CD4-positive, alpha-beta T cell (primary cell): ENCODE data around the gene BET1. TPM values are rescaled to one million over a fixed set of nuclear protein-coding genes. Genes with fewer than 3 reads are reported as not detected.
A peak's percentile ranks its signal among the peaks of the same experiment; 100 is the strongest.

ENCODE experiments used
- ATAC-seq: fragments of 200-7000 bp; cut with Tn5 transposase; one replicate; pipeline ENCODE4 v1.10.0; 2022; ENCODE audit warnings: mild to moderate bottlenecking; ENCODE audit not compliant: poor library complexity
- CTCF ChIA-PET: fragments of 350-600 bp; sonication (Branson Sonifier 250); formaldehyde crosslinking; loops from one replicate; lab custom pipeline; 2021; ENCODE audit warnings: antibody characterized with exemption, inconsistent platforms; lab: Charles Lee
- POLR2A ChIA-PET: fragments of 350-600 bp; sonication (Branson Sonifier 250); formaldehyde crosslinking; loops from one replicate; lab custom pipeline; 2021; ENCODE audit warnings: antibody characterized with exemption, inconsistent platforms; lab: Charles Lee
- DNase-seq, 14 experiments: peaks; one replicate each; pipeline ENCODE4 v3.0.0-alpha.2; 2013 to 2020; ENCODE audit warnings: mixed read lengths in 2 of 14
- H3K27ac ChIP-seq, 2 donors: one replicate each; pipeline versions ENCODE4 v1.5.1 to v1.7.0; 2013; ENCODE audit warnings: low read length in 2 of 2, low read depth in 1 of 2, mild to moderate bottlenecking in 1 of 2
- H3K27me3 ChIP-seq, 2 experiments: 1 replicate in 1 of 2; 2 replicates in 1 of 2; pipeline versions ENCODE4 v1.6.1 to v1.7.0; 2013; ENCODE audit warnings: low read length in 2 of 2, control low read depth in 1 of 2, mild to moderate bottlenecking in 1 of 2, moderate library complexity in 1 of 2; ENCODE audit not compliant: insufficient read depth in 2 of 2, control insufficient read depth in 1 of 2
- H3K36me3 ChIP-seq: one replicate; pipeline ENCODE4 v1.6.1; 2013; ENCODE audit warnings: low read length, control low read depth; ENCODE audit not compliant: insufficient read depth
- H3K4me1 ChIP-seq: one replicate; pipeline ENCODE4 v1.6.1; 2013; ENCODE audit warnings: low read length, control low read depth; ENCODE audit not compliant: insufficient read depth
- H3K4me3 ChIP-seq: one replicate; pipeline ENCODE4 v1.5.1; 2013; ENCODE audit warnings: mild to moderate bottlenecking, low read length, moderate library complexity
- H3K9me3 ChIP-seq, 2 experiments: 1 replicate in 1 of 2; 2 replicates in 1 of 2; pipeline versions ENCODE4 v1.6.1 to v1.7.0; 2013; ENCODE audit warnings: low read length in 2 of 2, mild to moderate bottlenecking in 2 of 2, control low read depth in 1 of 2, moderate library complexity in 1 of 2; ENCODE audit not compliant: control insufficient read depth in 1 of 2, insufficient read depth in 1 of 2
- H3K27ac Mint-ChIP-seq: one replicate; pipeline ENCODE4 v1.8.0; 2020; ENCODE audit warnings: mixed read lengths
- H3K27me3 Mint-ChIP-seq: one replicate; pipeline ENCODE4 v1.8.0; 2021; ENCODE audit warnings: mixed read lengths
- H3K36me3 Mint-ChIP-seq: one replicate; pipeline ENCODE4 v1.8.0; 2021; ENCODE audit warnings: low read depth, mixed read lengths
- H3K4me1 Mint-ChIP-seq: one replicate; pipeline ENCODE4 v1.8.0; 2021; ENCODE audit warnings: low read depth, mixed read lengths
- H3K4me3 Mint-ChIP-seq: one replicate; pipeline ENCODE4 v1.8.0; 2020; ENCODE audit warnings: mild to moderate bottlenecking, mixed read lengths
- H3K9me3 Mint-ChIP-seq: one replicate; pipeline ENCODE4 v1.8.0; 2020; ENCODE audit warnings: mixed read lengths
- CTCF ChIP-seq: fragments of 200-600 bp; IDR thresholded peaks from one replicate; pipeline ENCODE4 v1.8.0; 2022; ENCODE audit warnings: antibody characterized with exemption, mild to moderate bottlenecking
- intact Hi-C, 2 experiments: fragments of 100-400 bp; cut with DNase I in 1 of 2; cut with micrococcal nuclease in 1 of 2; formaldehyde crosslinking; loops; one replicate each; pipeline versions ENCODE4 v1.15.1 to v1.9.0; 2023 to 2025; cut with DNase I, micrococcal nuclease
- polyA plus RNA-seq, 2 donors: library from polyadenylated mRNA; unstranded; fragments of 120-200 nt; gene quantifications; one replicate each; pipeline ENCODE4 v1.2.1, GENCODE V29; 2013
- total RNA-seq, 174 experiments: library from RNA in 2 of 174; stranded (reverse) in 2 of 174; gene quantifications; one replicate each; pipeline ENCODE4 v1.2.3 and lab custom pipeline; 2021 to 2026

BET1 gene
- total RNA-seq (1 to 10 TPM; 7.4 to 9.5 TPM), total RNA-seq (lab: John Stamatoyannopoulos, UW) (7.9 to 45.1 (median 23.6) reads per million in 172 experiments)
- polyA plus RNA-seq (2013, experiment 1 of 2) = 22.2 TPM
- 20.5 TPM for polyA plus RNA-seq (2013, experiment 2 of 2)

DNA sequence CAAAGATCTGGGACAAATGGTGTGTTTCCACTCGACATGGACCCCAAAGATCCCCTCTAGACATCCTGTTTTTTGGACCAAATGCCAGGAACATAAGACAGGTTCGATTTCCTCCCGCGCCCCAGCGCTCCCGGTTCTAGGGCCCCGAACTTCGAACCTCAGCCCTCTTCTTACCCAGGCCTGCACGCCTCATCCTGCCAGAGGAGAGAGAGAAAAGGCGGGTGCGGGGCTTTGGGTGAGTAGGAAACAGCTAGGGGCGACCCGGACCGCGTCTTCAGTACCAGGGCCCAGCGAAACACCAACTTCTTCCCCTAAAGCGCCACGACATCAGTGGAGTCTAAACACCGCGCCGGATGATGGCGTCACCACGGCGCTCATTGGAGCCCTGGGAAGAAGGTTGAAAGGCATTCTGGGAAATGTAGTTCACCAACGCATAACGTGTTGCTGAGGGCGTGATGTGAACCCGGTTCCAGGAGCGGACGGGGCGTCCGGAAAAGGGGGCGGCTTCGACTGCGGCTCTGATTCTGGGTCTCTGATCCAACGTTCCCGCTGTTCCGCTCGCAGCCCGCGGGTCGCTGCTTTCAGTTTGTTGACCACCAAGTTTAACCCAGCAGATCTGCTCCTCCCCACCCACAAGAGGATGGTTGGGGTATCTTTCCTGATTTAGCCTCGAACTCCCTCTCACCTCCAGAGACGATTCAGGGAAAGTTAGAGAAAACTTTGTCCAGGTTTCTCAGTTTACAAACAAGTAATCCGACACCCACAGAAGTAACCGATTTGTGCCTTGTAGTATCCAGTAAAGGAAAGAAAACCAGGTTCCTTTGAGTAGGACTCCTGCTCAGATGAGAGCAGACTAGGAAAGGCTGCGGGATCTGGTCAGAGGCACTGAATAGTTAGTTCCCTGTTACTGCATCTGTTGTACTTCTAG is at the start of gene BET1:
Gene BET1 (minus strand): TSS at position 332 of the 928 bp plus-strand sequence. CDS start 139 bp downstream, at position 193.
- H3K4me1 Mint-ChIP-seq = peaks cover 53% of the 10 kb centered on the region

DNA sequence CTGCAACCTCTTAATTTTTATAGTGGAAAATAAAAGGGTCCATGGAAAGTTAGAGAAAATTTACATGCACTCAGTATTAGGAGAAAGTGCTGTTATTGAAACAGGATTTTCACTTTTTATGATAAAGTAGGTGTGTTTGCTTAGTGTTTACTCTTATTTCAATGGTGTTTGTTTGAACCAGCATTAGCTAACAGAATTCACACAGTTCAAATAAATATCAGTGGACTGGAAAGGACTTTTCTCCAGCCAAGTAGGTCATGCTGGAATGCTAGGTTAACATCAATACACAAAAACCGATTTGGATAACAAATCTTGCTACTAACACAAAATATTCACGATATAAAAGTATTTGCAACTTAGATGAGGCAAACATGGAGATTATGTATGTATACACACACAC is 49.4 kb upstream of the BET1 start:
- DNase-seq (no peak), ATAC-seq (no peak)
- ChIA-PET POLR2A (no interaction called here), CTCF (interaction anchor here (0.6 kb wide), 1 partner anchor 11 kb away, joined by 4 read pairs; no protein-coding TSS in a partner anchor)
- Mint-ChIP-seq H3K27me3 (peaks cover 25% of the 10 kb centered on the region), H3K4me3 (no peak overlapping the region), H3K9me3 (no peaks in the 10 kb centered on the region), H3K4me1 (no peaks in the 10 kb centered on the region), H3K27ac (no peak overlapping the region), H3K36me3 (no peaks in the 10 kb centered on the region)
- intact Hi-C loops = no loop called here
- no peak for TF ChIP-seq CTCF
- Histone ChIP-seq H3K36me3 (no peaks in the 10 kb centered on the region), H3K9me3 (no peaks in the 10 kb centered on the region), H3K4me1 (no peaks in the 10 kb centered on the region), H3K27ac (no peak overlapping the region), H3K4me3 (no peak overlapping the region), H3K27me3 (peaks cover 0 to 4% of the 10 kb centered on the region in 2 experiments)

More for the DNA sequence above, at the start of gene BET1:
- peak within 1 kb of the TSS; percentile 76 to 78 for H3K27ac ChIP-seq
- Mint-ChIP-seq H3K4me3 (peak within 1 kb of the TSS; percentile 99), H3K9me3 (no peaks in the 10 kb centered on the region), H3K27me3 (peaks cover 18% of the 10 kb centered on the region), H3K27ac (peak within 1 kb of the TSS; percentile 99), H3K36me3 (peaks cover 35% of the 10 kb centered on the region)
- ChIA-PET POLR2A (interaction anchor here (0.6 kb wide), 1 partner anchor 484 kb away, joined by 5 read pairs; no protein-coding TSS in a partner anchor), CTCF (no interaction called here)
- no peaks in the 10 kb centered on the region for H3K27me3 ChIP-seq
- intact Hi-C loops = loop anchor here (5.0 to 10.0 kb wide), 6 partner anchors 651 to 1869 kb away; partner anchors contain the start of genes CDK6 (in 1 of the 2), CYP51A1 (in 1 of the 2), SAMD9 (in 1 of the 2) and SGCE (in 1 of the 2)
- peaks cover 14% of the 10 kb centered on the region for H3K4me1 ChIP-seq
- DNase-seq (peak; percentile 84 to 98 (median 90)), ATAC-seq (peak; percentile 95)
- H3K36me3 ChIP-seq = no peaks in the 10 kb centered on the region
- TF ChIP-seq CTCF = no peak
- peak within 1 kb of the TSS; percentile 75 for H3K4me3 ChIP-seq
- H3K9me3 ChIP-seq = no peaks in the 10 kb centered on the region

DNA sequence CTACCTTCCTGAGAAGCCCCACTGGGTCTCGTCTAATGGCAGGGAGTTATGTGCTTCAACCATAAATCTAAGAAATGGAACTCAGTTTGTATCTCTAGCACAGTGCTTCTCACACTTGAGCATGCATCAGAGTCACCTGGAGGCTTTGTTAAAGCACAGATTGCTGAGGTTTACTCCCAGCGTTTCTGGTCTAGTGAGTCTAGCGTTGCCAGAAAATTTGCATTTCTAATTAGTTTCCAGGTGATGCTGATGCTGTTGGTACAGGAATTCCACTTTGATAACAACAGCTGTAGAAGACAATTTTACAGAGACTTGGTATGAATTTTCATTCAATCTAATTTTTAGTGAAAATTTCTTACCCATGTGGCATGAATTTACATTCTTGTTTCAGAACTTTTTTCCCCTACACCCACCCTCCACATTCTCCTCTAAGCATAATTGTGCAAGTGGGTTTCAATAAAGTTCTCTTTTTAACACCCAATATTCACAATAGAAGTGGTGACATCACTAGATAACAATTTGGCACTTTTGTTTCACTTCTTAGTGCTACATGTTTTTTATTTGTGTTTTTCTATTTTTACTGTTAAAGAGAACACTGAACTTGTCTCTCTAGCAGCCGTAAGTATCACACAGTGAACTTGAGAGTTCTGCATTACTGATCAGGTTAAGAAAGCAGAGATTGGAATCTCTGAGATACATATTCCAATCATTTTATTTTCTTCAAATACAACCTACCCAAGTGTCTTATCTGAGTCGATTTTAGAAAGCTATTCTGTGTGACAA is 48.4 kb upstream of the BET1 start:
- Mint-ChIP-seq H3K9me3 (no peaks in the 10 kb centered on the region), H3K27ac (no peak overlapping the region), H3K4me3 (no peak overlapping the region), H3K36me3 (no peaks in the 10 kb centered on the region), H3K27me3 (peaks cover 25% of the 10 kb centered on the region), H3K4me1 (no peaks in the 10 kb centered on the region)
- no peaks in the 10 kb centered on the region for H3K4me1 ChIP-seq
- no peaks in the 10 kb centered on the region for H3K36me3 ChIP-seq
- peaks cover 0 to 4% of the 10 kb centered on the region in 2 experiments for H3K27me3 ChIP-seq
- ChIA-PET POLR2A (no interaction called here), CTCF (interaction anchor here (0.6 kb wide), 1 partner anchor 12 kb away, joined by 4 read pairs; no protein-coding TSS in a partner anchor)
- no peak for TF ChIP-seq CTCF
- no peak for DNase-seq
- ATAC-seq = no peak
- intact Hi-C loops = no loop called here
- no peak overlapping the region for H3K27ac ChIP-seq
- no peak overlapping the region for H3K4me3 ChIP-seq
- no peaks in the 10 kb centered on the region for H3K9me3 ChIP-seq
